ENCODE results near the gene C6orf89. TPM values are rescaled to one million over a fixed set of nuclear protein-coding genes. Genes with fewer than 3 reads are reported as not detected.

C6orf89 gene
- total and polyA plus RNA-seq, 2 of the 13 experiments (the other 11 are each of a cell fraction or from before 2014, with no cell fraction given): 22.1 to 32.2 TPM

DNA sequence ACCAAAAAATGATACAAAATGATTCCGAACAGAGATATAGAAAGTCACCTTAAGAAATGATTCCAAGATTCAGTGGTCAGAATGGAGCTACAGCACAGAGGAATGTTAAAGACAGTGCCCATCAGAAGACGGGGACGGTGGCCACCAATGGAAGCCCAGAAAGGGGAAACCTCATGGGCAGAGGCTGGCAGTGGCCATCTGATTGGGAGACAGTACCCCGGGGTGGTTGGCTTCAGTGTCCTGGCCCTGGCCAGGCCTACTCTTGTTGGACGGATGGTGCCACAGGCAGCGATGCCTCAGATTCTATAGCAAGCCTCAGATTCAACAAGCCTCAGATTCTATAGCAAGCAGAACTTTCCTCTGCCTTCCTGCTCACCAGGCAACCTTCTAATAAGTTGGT, 52.1 kb downstream of the C6orf89 start:
- H3K9ac ChIP-seq (ENCODE audit: insufficient read depth, low read depth, low read length): no peak overlapping the region
- no peak overlapping the region for H2AFZ ChIP-seq (ENCODE audit: low read length)
- no peak for TF ChIP-seq ZNF431 (CRISPR knock-in tag; IDR thresholded peaks at IDR 0.05; ENCODE audit: borderline replicate concordance, low read depth)
- no peak for TF ChIP-seq ZNF577 (CRISPR knock-in tag; IDR thresholded peaks at IDR 0.05; ENCODE audit: borderline replicate concordance, low read depth)
- TF ChIP-seq HDAC6 (IDR thresholded peaks at IDR 0.05; ENCODE audit: low read depth, low read length): no peak
- TF ChIP-seq PLRG1 (conservative IDR thresholded peaks at IDR 0.05): no peak
- no peak for TF ChIP-seq SYNCRIP (IDR thresholded peaks at IDR 0.05; ENCODE audit: insufficient read depth, low read depth, low read length)
- TF ChIP-seq CC2D1A (CRISPR knock-in tag; IDR thresholded peaks at IDR 0.05): no peak
- TF ChIP-seq XRCC5 (optimal IDR thresholded peaks at IDR 0.05; ENCODE audit: low read length): no peak
- TF ChIP-seq, protein P1, sequence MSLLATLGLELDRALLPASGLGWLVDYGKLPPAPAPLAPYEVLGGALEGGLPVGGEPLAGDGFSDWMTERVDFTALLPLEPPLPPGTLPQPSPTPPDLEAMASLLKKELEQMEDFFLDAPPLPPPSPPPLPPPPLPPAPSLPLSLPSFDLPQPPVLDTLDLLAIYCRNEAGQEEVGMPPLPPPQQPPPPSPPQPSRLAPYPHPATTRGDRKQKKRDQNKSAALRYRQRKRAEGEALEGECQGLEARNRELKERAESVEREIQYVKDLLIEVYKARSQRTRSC (CRISPR knock-in tag; IDR thresholded peaks at IDR 0.05; ENCODE audit: low read depth): no peak
- no peak for ATAC-seq
- H3K9me3 ChIP-seq (ENCODE audit: low read length): no peaks in the 10 kb centered on the region
- no peaks in the 10 kb centered on the region for H3K79me2 ChIP-seq (ENCODE audit: insufficient read depth, low read length)
- H3K4me3 ChIP-seq (replicated peaks in 1 of 3; ENCODE audit: insufficient read depth in 1 of 3, low read depth in 2 of 3, low read length in 3 of 3): no peak overlapping the region
- peaks cover 1 to 34% of the 10 kb centered on the region in 2 experiments; a peak in 4 of 5 replicates for H3K27me3 ChIP-seq (ENCODE audit: control insufficient read depth in 1 of 2, insufficient read depth in 2 of 2, low read length in 2 of 2)
- in situ Hi-C loops (cut with HindIII; ENCODE audit: extremely low pct_ligation_motif_present, low pct_unique_long_range_greater_than_20kb): no loop called here
- no peaks in the 10 kb centered on the region for H3K4me1 ChIP-seq (ENCODE audit: insufficient read depth, low read length)
- 25% methylated on average over 6 of the region's 6 CpGs for WGBS (ENCODE audit: low lambda C conversion rate)
- no TSS peak for BruUV-seq (replicated peaks)
- H4K20me1 ChIP-seq (ENCODE audit: insufficient read depth, low read length): no peaks in the 10 kb centered on the region
- H3K36me3 ChIP-seq (replicated peaks in 1 of 2; ENCODE audit: control insufficient read depth in 1 of 2, insufficient read depth in 2 of 2, low read length in 2 of 2): no peaks in the 10 kb centered on the region
- DNase-seq (ENCODE audit: low spot score): no peak
- intact Hi-C loops (cut with micrococcal nuclease; ENCODE audit: unreplicated experiment): no loop called here
- no peak for FAIRE-seq
- H3K4me2 ChIP-seq (ENCODE audit: low read depth, low read length): no peak overlapping the region
- ChIA-PET POLR2A (interaction anchor here (0.6 kb wide), 1 partner anchor 47 kb away, joined by 3 read pairs; no protein-coding TSS in a partner anchor), CTCF (ENCODE audit: low intra/inter-chr PET ratio, low total read pairs) (no interaction called here)
- no peak overlapping the region for H3K27ac ChIP-seq (ENCODE audit: extremely low read length, insufficient read depth, low read length)

DNA sequence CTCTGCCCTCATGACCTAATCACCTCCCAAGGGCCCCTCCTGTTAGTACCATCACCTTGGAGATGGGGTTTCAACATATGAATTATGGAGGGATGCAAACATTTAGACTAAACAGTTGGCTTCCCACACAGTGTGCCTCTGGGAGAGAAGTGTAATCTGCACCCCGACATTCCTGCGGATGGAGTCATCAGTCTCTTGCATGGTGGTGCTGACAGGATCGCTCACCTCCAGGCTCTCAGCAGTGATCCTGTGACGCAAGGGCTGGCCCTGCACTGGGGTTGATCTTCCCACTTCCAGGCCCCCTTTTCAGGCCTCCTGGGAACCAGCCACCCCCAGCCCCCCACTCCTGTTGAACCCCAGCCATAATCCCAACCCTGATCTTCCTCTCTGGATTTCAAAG, 52.8 kb downstream of the C6orf89 start:
- POLR2A ChIA-PET: no interaction called here
- H3K4me2 ChIP-seq (ENCODE audit: low read depth, low read length): no peak overlapping the region
- no peak for TF ChIP-seq HNF4A (CRISPR knock-in tag; IDR thresholded peaks at IDR 0.05)
- no peak for TF ChIP-seq E2F5 (CRISPR knock-in tag; conservative IDR thresholded peaks at IDR 0.05)
- TF ChIP-seq CREB1 (IDR thresholded peaks at IDR 0.05): no peak
- TF ChIP-seq CREB1 (CRISPR knock-in tag; IDR thresholded peaks at IDR 0.05): no peak
- TF ChIP-seq, protein P2, sequence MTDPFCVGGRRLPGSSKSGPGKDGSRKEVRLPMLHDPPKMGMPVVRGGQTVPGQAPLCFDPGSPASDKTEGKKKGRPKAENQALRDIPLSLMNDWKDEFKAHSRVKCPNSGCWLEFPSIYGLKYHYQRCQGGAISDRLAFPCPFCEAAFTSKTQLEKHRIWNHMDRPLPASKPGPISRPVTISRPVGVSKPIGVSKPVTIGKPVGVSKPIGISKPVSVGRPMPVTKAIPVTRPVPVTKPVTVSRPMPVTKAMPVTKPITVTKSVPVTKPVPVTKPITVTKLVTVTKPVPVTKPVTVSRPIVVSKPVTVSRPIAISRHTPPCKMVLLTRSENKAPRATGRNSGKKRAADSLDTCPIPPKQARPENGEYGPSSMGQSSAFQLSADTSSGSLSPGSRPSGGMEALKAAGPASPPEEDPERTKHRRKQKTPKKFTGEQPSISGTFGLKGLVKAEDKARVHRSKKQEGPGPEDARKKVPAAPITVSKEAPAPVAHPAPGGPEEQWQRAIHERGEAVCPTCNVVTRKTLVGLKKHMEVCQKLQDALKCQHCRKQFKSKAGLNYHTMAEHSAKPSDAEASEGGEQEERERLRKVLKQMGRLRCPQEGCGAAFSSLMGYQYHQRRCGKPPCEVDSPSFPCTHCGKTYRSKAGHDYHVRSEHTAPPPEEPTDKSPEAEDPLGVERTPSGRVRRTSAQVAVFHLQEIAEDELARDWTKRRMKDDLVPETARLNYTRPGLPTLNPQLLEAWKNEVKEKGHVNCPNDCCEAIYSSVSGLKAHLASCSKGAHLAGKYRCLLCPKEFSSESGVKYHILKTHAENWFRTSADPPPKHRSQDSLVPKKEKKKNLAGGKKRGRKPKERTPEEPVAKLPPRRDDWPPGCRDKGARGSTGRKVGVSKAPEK (CRISPR knock-in tag; IDR thresholded peaks at IDR 0.05; ENCODE audit: borderline replicate concordance): no peak
- TF ChIP-seq MTA3 (CRISPR knock-in tag; IDR thresholded peaks at IDR 0.05): no peak

More for the DNA sequence above, 52.8 kb downstream of the C6orf89 start:
- FAIRE-seq (no peak), DNase-seq (ENCODE audit: low spot score) (no peak), ATAC-seq (no peak)
- Histone ChIP-seq H3K4me3 (replicated peaks in 1 of 3; ENCODE audit: insufficient read depth in 1 of 3, low read depth in 2 of 3, low read length in 3 of 3) (no peak overlapping the region), H3K36me3 (replicated peaks in 1 of 2; ENCODE audit: control insufficient read depth in 1 of 2, insufficient read depth in 2 of 2, low read length in 2 of 2) (no peaks in the 10 kb centered on the region), H4K20me1 (ENCODE audit: insufficient read depth, low read length) (no peaks in the 10 kb centered on the region), H3K9me3 (ENCODE audit: low read length) (no peaks in the 10 kb centered on the region), H3K4me1 (ENCODE audit: insufficient read depth, low read length) (no peaks in the 10 kb centered on the region), H3K9ac (ENCODE audit: insufficient read depth, low read depth, low read length) (no peak overlapping the region), H3K27me3 (ENCODE audit: control insufficient read depth in 1 of 2, insufficient read depth in 2 of 2, low read length in 2 of 2) (peaks cover 1 to 34% of the 10 kb centered on the region in 2 experiments; a peak in 4 of 5 replicates), H3K27ac (ENCODE audit: extremely low read length, insufficient read depth, low read length) (no peak overlapping the region), H3K79me2 (ENCODE audit: insufficient read depth, low read length) (no peaks in the 10 kb centered on the region), H2AFZ (ENCODE audit: low read length) (no peak overlapping the region)
- intact Hi-C loops (cut with micrococcal nuclease; ENCODE audit: unreplicated experiment): no loop called here
- no TSS peak for BruUV-seq (replicated peaks)
- in situ Hi-C loops (cut with HindIII; ENCODE audit: extremely low pct_ligation_motif_present, low pct_unique_long_range_greater_than_20kb): no loop called here
- WGBS (ENCODE audit: low lambda C conversion rate): 78% methylated on average over 4 of the region's 4 CpGs
- CTCF ChIA-PET (ENCODE audit: low intra/inter-chr PET ratio, low total read pairs): no interaction called here

All from HepG2 (cell line).